EL (cell line): ENCODE data around the gene TMEM266.
"Not testable (repeated sequence)": the region's sequence is repeated elsewhere in the genome, so short reads cannot be mapped to it uniquely, and the experiment has no call there.

ENCODE experiments used
- DNase-seq: peaks from one replicate; pipeline ENCODE4 v3.0.0-alpha.2; 2016

The TMEM266 gene

GRCh38 chr15:76059320-76060117 lies at the start of gene TMEM266:
TMEM266 (plus strand) TSS chr15:76059985; CDS start chr15:76134264, 74,279 bp downstream.
- peak; percentile 31 for DNase-seq

- no peak for DNase-seq
Measured at GRCh38 chr15:76010613-76011012, 49.2 kb upstream of the TMEM266 start.

GRCh38 chr15:76011627-76012551 lies 47.9 kb upstream of the TMEM266 start, which contains the start of gene NRG4:
NRG4 (minus strand) TSS chr15:76012424; CDS start chr15:76011230, 1,194 bp downstream.
- no peak for DNase-seq

GRCh38 chr15:76013470-76013869 lies 46.3 kb upstream of the TMEM266 start:
- not testable (repeated sequence) for DNase-seq

GRCh38 chr15:76024021-76024768 lies 35.6 kb upstream of the TMEM266 start:
- DNase-seq, result no peak

- no peak for DNase-seq
Measured at GRCh38 chr15:76032046-76032445, 27.7 kb upstream of the TMEM266 start.

GRCh38 chr15:76033438-76033837 lies 26.3 kb upstream of the TMEM266 start:
- no peak for DNase-seq

GRCh38 chr15:76034111-76034510 lies 25.7 kb upstream of the TMEM266 start:
- no peak for DNase-seq

- DNase-seq, result no peak
Measured at GRCh38 chr15:76035593-76035992, 24.2 kb upstream of the TMEM266 start.

- DNase-seq, result no peak
Measured at GRCh38 chr15:76038512-76038911, 21.3 kb upstream of the TMEM266 start.

- DNase-seq, result not testable (repeated sequence)
Measured at GRCh38 chr15:76054201-76054600, 5.6 kb upstream of the TMEM266 start.

- no peak for DNase-seq
Measured at GRCh38 chr15:76056931-76057330, 2.9 kb upstream of the TMEM266 start.

GRCh38 chr15:76057332-76058000 lies 2.3 kb upstream of the TMEM266 start:
- DNase-seq, result peak; percentile 33

- DNase-seq, result peak; percentile 26
Measured at GRCh38 chr15:76058714-76059319, 968 bp upstream of the TMEM266 start.

GRCh38 chr15:76060118-76060989 lies 569 bp downstream of the TMEM266 start:
- DNase-seq, result no peak

GRCh38 chr15:76061700-76062099 lies 1.9 kb downstream of the TMEM266 start:
- no peak for DNase-seq

GRCh38 chr15:76062286-76062685 lies 2.5 kb downstream of the TMEM266 start:
- DNase-seq, result no peak

- no peak for DNase-seq
Measured at GRCh38 chr15:76064375-76064774, 4.6 kb downstream of the TMEM266 start.

- no peak for DNase-seq
Measured at GRCh38 chr15:76065245-76065644, 5.5 kb downstream of the TMEM266 start.

- no peak for DNase-seq
Measured at GRCh38 chr15:76065793-76066192, 6.0 kb downstream of the TMEM266 start.

- DNase-seq, result no peak
Measured at GRCh38 chr15:76070192-76070591, 10.4 kb downstream of the TMEM266 start.
